Duodenal mucosa (tissue), 2 donors: Measurements from ENCODE around the gene ATCAY.
A peak's percentile ranks its signal among the peaks of the same experiment; 100 is the strongest.

Experiments used
- H3K27ac ChIP-seq: one replicate; pipeline ENCODE4 v1.7.0; 2013; ENCODE audit warnings: low read depth, low read length
- H3K27me3 ChIP-seq, 2 donors: one replicate each; pipeline ENCODE4 v1.7.0; 2013; ENCODE audit warnings: low read length in 2 of 2, control low read depth in 1 of 2; ENCODE audit not compliant: insufficient read depth in 2 of 2, control insufficient read depth in 1 of 2
- H3K36me3 ChIP-seq, 2 donors: one replicate each; pipeline ENCODE4 v1.7.0; 2013; ENCODE audit warnings: low read length in 2 of 2, control low read depth in 1 of 2; ENCODE audit not compliant: insufficient read depth in 2 of 2, control insufficient read depth in 1 of 2
- H3K4me1 ChIP-seq, 2 donors: one replicate each; pipeline ENCODE4 v1.7.0; 2013; ENCODE audit warnings: low read length in 2 of 2, control low read depth in 1 of 2; ENCODE audit not compliant: insufficient read depth in 2 of 2, control insufficient read depth in 1 of 2
- H3K4me3 ChIP-seq, 2 donors: one replicate each; pipeline ENCODE4 v1.7.0; 2013; ENCODE audit warnings: low read length in 2 of 2, low read depth in 1 of 2
- H3K9ac ChIP-seq, 2 donors: one replicate each; pipeline ENCODE4 v1.7.0; 2013; ENCODE audit warnings: low read length in 2 of 2, low read depth in 1 of 2
- H3K9me3 ChIP-seq, 2 donors: one replicate each; pipeline ENCODE4 v1.7.0; 2013; ENCODE audit warnings: low read length in 2 of 2, control low read depth in 1 of 2; ENCODE audit not compliant: control insufficient read depth in 1 of 2

Gene ATCAY

DNA sequence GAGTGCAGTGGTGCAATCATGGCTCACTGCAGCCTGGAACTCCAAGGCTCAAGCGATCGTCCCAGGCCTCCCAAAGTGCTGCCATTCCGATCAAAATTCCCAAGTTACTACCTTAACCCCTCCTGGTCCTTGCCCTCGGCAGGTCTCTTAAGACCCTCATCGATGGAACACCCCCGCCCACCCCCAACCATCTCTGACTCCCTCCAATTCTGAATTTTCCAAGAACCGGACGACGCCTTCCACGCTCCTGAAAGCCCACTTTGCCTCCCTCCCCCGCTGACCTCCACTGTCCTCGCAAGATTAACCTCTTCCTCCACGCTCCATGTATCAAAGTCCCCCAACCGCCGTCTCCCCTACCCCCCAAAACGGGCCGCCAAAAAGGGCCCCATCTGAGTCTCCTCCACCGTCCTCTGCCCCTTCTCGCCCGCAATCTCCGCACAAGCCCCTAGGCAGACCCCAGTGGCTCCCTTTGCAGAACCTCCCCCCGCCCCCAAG lies 89.9 kb downstream of the ATCAY start:
- Histone ChIP-seq H3K27me3 (no peaks in the 10 kb centered on the region), H3K4me3 (peak overlapping the region; percentile 75 to 80), H3K9me3 (no peaks in the 10 kb centered on the region), H3K36me3 (peaks cover 7 to 8% of the 10 kb centered on the region in 2 donors), H3K27ac (peak overlapping the region; percentile 95), H3K4me1 (peaks cover 38 to 48% of the 10 kb centered on the region in 2 donors), H3K9ac (peak overlapping the region; percentile 87 to 93)

DNA sequence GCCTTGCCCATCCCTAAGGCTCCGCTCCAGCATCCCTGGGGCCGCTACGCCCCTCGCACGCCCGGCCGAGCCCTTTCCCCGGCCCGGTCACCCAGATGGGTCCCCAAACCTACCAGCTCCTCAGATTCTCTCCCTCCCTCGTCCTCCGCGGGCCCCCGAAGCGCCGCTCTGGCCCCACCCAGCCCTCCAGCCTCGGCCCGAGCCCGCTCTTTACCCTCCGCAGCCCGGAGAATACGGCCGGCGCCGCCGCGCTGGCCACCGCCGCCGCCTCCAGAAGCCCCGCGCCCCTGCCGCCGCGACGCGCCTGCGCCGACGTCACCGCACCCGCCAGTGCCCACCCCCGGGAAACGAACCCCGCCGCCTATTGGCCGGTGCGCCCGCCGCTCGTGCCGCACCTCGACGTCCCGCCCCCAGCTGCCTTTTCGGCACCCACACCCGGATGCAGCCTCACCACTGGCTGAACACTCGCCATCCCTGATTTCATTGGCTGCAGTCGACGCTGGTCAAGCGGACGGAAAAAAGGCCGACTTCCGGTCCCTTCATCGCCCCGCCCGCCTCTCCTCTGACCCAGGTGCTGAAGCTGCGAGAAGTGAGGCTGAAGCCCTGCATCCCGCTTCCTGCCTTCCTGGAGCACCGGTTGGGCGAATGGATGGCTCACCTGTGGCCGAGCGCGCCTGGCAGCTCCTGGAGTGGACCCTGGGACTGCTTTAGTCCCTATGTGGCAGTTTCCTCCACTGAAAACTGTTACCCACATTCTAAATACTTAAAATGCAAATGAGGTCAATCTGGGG lies 90.5 kb downstream of the ATCAY start, which contains the start of gene DAPK3:
Gene DAPK3, minus strand, starts transcription at position 292 of the 791 bp plus-strand sequence. CDS start 1,364 bp downstream, outside the sequence.
- H3K4me1 ChIP-seq = peaks cover 34 to 42% of the 10 kb centered on the region in 2 donors
- peak within 1 kb of the TSS; percentile 87 to 93 for H3K9ac ChIP-seq
- peak within 1 kb of the TSS; percentile 75 to 80 for H3K4me3 ChIP-seq
- peak within 1 kb of the TSS; percentile 95 for H3K27ac ChIP-seq
- peaks cover 7 to 14% of the 10 kb centered on the region in 2 donors for H3K36me3 ChIP-seq
- H3K9me3 ChIP-seq = no peaks in the 10 kb centered on the region
- no peaks in the 10 kb centered on the region for H3K27me3 ChIP-seq

DNA sequence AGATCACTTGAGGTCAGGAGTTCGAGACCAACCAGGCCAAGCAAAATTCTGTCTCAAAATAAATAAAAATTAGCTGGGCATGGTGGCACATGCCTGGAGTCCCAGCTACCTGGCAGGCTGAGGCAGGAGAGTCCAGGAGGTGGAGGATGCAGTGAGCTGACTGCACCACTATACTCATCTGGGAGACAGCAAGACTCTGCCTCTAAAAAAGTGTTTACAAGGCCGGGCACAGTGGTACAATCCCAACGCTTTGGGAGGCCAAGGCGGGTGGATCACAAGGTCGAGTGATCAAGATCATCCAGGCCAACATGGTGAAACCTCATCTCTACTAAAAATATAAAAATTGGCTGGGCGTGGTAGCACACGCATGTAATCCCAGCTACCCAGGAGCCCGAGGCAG lies 94.7 kb downstream of the ATCAY start:
- H3K36me3 ChIP-seq = peaks cover 33 to 47% of the 10 kb centered on the region in 2 donors
- peaks cover 4 to 5% of the 10 kb centered on the region in 2 donors for H3K4me1 ChIP-seq
- no peaks in the 10 kb centered on the region for H3K9me3 ChIP-seq
- H3K9ac ChIP-seq = no peak overlapping the region
- no peaks in the 10 kb centered on the region for H3K27me3 ChIP-seq
- H3K27ac ChIP-seq = no peak overlapping the region
- H3K4me3 ChIP-seq = no peak overlapping the region

DNA sequence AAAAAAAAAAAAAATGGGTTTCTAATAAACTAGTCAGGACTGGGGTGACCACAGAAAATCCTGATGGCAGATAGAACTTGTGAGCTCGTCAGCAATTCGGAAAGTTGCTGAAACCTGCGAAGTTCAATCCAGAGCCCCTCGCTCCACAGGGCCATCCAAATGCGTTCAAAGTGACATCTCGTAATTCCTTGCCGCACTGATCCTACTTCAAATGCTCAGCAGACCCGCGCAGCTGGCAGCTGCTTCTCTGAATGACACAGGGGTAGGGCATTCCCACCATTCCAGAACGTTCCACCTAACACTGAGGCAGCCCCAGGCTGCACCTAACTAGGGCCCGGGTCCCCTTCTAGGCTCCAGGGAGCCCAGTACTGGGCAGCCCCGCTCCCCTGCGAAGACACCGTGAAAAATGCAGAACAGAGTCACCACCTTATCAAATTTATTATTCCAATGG lies 95.2 kb downstream of the ATCAY start:
- Histone ChIP-seq H3K27ac (no peak overlapping the region), H3K4me1 (peaks cover 3 to 4% of the 10 kb centered on the region in 2 donors), H3K36me3 (peaks cover 38 to 53% of the 10 kb centered on the region in 2 donors), H3K4me3 (no peak overlapping the region), H3K9ac (no peak overlapping the region), H3K27me3 (no peaks in the 10 kb centered on the region), H3K9me3 (no peaks in the 10 kb centered on the region)

DNA sequence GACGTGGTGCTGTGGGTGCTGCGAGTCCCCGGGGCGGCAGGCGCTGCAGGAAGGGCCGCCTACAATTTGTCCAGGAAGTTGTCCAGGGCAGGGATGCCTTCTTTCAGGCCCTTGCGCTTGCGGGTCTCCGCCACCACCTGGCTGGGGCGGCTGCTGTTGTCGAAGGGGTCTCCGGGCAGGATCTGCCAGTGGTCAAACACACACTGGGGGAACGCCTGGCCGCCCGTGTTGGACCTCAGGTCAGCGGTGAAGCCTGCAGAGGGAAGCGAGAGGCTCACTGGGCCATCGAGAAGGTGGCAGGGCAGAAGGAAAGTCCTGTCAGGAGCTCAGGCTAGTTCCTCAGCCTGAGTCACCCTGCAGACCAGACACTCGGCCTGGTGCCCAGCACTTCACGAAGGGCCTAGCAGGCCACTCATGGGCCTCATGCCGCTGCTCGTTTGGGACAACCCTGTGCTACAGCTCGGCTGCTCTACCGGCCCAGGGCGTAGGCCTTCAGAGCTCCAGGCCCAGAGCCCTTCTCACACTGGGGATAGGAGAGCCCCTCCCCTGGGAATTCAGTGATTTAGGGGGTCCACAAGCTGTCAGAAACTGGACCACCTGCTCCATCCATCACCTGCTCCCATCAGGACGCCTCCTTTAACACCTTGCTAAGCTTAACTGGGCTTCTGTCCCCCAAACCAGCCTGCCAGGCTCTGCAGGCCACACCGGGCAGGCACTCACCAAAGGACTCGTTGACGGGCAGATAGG lies 96.2 kb downstream of the ATCAY start:
- no peaks in the 10 kb centered on the region for H3K27me3 ChIP-seq
- H3K36me3 ChIP-seq = peaks cover 48 to 63% of the 10 kb centered on the region in 2 donors
- no peaks in the 10 kb centered on the region for H3K9me3 ChIP-seq
- H3K4me3 ChIP-seq = no peak overlapping the region
- H3K27ac ChIP-seq = no peak overlapping the region
- H3K4me1 ChIP-seq = peaks cover 0 to 4% of the 10 kb centered on the region in 2 donors
- no peak overlapping the region for H3K9ac ChIP-seq
